SK-N-SH treated with all-trans-retinoic acid at 6 μM for 48 hours (cell line): ENCODE data around the gene FERMT2.

Experiments used
- PPARA ChIP-seq: fragments of 250-450 bp; sonication (Bioruptor Pico); IDR thresholded peaks from 2 replicates; pipeline ENCODE4 v1.5.0; 2020; ENCODE audit warnings: mild to moderate bottlenecking, borderline replicate concordance
- RARB ChIP-seq: fragments of 250-450 bp; sonication (Bioruptor Pico); IDR thresholded peaks from 2 replicates; pipeline ENCODE4 v1.8.0; 2021; ENCODE audit warnings: mild to moderate bottlenecking, moderate library complexity
- TF ChIP-seq, protein P1 (sequence below): fragments of 250-450 bp; sonication (Bioruptor Pico); IDR thresholded peaks from 2 replicates; pipeline ENCODE4 v1.5.1; 2021; ENCODE audit warnings: mild to moderate bottlenecking, moderate library complexity

DNA sequence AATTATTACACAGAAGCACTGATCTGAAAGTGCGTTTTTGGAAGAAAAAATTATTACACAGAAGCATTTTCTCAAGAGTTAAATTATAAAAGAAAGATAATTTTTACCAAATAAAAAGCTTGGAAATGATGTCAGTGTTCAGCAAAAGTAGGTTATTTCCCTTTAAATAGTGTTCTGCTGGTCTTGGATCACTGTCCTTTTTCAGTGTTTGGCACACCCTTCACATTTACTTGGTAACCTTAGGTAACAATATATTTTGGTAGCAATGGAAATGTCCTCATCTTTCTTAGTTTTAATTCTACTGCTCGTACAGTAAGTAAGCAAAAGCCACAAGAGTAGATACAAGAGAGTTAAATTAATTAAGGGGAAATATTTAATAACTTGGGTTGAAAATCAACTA, 40.3 kb downstream of the FERMT2 start:
- no peak for TF ChIP-seq PPARA
- no peak for TF ChIP-seq RARB (CRISPR knock-in tag)
- TF ChIP-seq, protein P1, sequence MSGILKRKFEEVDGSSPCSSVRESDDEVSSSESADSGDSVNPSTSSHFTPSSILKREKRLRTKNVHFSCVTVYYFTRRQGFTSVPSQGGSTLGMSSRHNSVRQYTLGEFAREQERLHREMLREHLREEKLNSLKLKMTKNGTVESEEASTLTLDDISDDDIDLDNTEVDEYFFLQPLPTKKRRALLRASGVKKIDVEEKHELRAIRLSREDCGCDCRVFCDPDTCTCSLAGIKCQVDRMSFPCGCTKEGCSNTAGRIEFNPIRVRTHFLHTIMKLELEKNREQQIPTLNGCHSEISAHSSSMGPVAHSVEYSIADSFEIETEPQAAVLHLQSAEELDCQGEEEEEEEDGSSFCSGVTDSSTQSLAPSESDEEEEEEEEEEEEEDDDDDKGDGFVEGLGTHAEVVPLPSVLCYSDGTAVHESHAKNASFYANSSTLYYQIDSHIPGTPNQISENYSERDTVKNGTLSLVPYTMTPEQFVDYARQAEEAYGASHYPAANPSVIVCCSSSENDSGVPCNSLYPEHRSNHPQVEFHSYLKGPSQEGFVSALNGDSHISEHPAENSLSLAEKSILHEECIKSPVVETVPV = no peak
